ENCODE results near the gene TRIM44. TPM values are rescaled to one million over a fixed set of nuclear protein-coding genes. Genes with fewer than 3 reads are reported as not detected.

The TRIM44 gene
- total RNA-seq, 1 donor from 2014 or later: 62.8 TPM

- H3K27me3 ChIP-seq (ENCODE audit: low read depth): no peaks in the 10 kb centered on the region
- H3K4me3 ChIP-seq: no peak overlapping the region
- H3K36me3 ChIP-seq: peaks cover 26% of the 10 kb centered on the region
- TF ChIP-seq CTCF (IDR thresholded peaks at IDR 0.05): no peak
- DNase-seq (no peak), ATAC-seq (no peak)
- H3K27ac ChIP-seq: no peak overlapping the region
- peaks cover 7% of the 10 kb centered on the region for H3K9me3 ChIP-seq
- intact Hi-C loops (cut with DNase I): no loop called here
- H3K4me1 ChIP-seq: no peaks in the 10 kb centered on the region
These were observed 72.3 kb downstream of the TRIM44 start for GRCh38 chr11:35734669-35735410.

- TF ChIP-seq CTCF (IDR thresholded peaks at IDR 0.05): no peak
- ATAC-seq: no peak
- no peak overlapping the region for H3K4me3 ChIP-seq
- intact Hi-C loops (cut with DNase I): no loop called here
- peaks cover 26% of the 10 kb centered on the region for H3K36me3 ChIP-seq
- no peak for DNase-seq
- H3K27ac ChIP-seq: no peak overlapping the region
- H3K27me3 ChIP-seq (ENCODE audit: low read depth): no peaks in the 10 kb centered on the region
- H3K4me1 ChIP-seq: no peaks in the 10 kb centered on the region
- H3K9me3 ChIP-seq: peaks cover 1% of the 10 kb centered on the region
These were observed 72.8 kb downstream of the TRIM44 start for GRCh38 chr11:35735411-35735810.

GRCh38 chr11:35735903-35736302 is 73.3 kb downstream of the TRIM44 start:
- H3K27ac ChIP-seq: no peak overlapping the region
- no peak for ATAC-seq
- intact Hi-C loops (cut with DNase I): no loop called here

GRCh38 chr11:35736952-35737351 is 74.4 kb downstream of the TRIM44 start:
- no peaks in the 10 kb centered on the region for H3K4me1 ChIP-seq
- intact Hi-C loops (cut with DNase I): no loop called here
- ATAC-seq (no peak), DNase-seq (no peak)
- H3K9me3 ChIP-seq: no peaks in the 10 kb centered on the region
- TF ChIP-seq CTCF (IDR thresholded peaks at IDR 0.05): no peak
- no peaks in the 10 kb centered on the region for H3K27me3 ChIP-seq (ENCODE audit: low read depth)
- no peak overlapping the region for H3K27ac ChIP-seq
- H3K36me3 ChIP-seq: peaks cover 26% of the 10 kb centered on the region
- no peak overlapping the region for H3K4me3 ChIP-seq

More at GRCh38 chr11:35735903-35736302, 73.3 kb downstream of the TRIM44 start:
- DNase-seq: no peak
- Histone ChIP-seq H3K4me1 (no peaks in the 10 kb centered on the region), H3K4me3 (no peak overlapping the region), H3K9me3 (no peaks in the 10 kb centered on the region), H3K36me3 (peaks cover 26% of the 10 kb centered on the region), H3K27me3 (ENCODE audit: low read depth) (no peaks in the 10 kb centered on the region)
- TF ChIP-seq CTCF (IDR thresholded peaks at IDR 0.05): no peak

- no peaks in the 10 kb centered on the region for H3K27me3 ChIP-seq (ENCODE audit: low read depth)
- no peaks in the 10 kb centered on the region for H3K9me3 ChIP-seq
- DNase-seq (no peak), ATAC-seq (no peak)
- H3K36me3 ChIP-seq: peaks cover 35% of the 10 kb centered on the region
- no peak for TF ChIP-seq CTCF (IDR thresholded peaks at IDR 0.05)
- no peak overlapping the region for H3K4me3 ChIP-seq
- no peaks in the 10 kb centered on the region for H3K4me1 ChIP-seq
- intact Hi-C loops (cut with DNase I): no loop called here
- no peak overlapping the region for H3K27ac ChIP-seq
These were observed 77.7 kb downstream of the TRIM44 start for GRCh38 chr11:35740061-35740799.
